Liver (tissue), 9 donors: Measurements from ENCODE around the gene LAMP2. TPM values are rescaled to one million over a fixed set of nuclear protein-coding genes. Genes with fewer than 3 reads are reported as not detected.
A peak's percentile ranks its signal among the peaks of the same experiment; 100 is the strongest.

ENCODE experiments used
- DNase-seq: peaks from one replicate; pipeline ENCODE4 v3.0.0-alpha.2; 2017; ENCODE audit warnings: low spot score
- H3K27ac ChIP-seq, 2 donors: one replicate each; pipeline ENCODE4 v1.7.0; 2013; ENCODE audit warnings: inconsistent platforms in 2 of 2, low read length in 2 of 2, control low read depth in 1 of 2, low read depth in 1 of 2, mild to moderate bottlenecking in 1 of 2
- H3K27me3 ChIP-seq, 4 donors: one replicate each; pipeline versions ENCODE4 v1.6.1 to v1.7.0; 2013; ENCODE audit warnings: low read length in 3 of 4, inconsistent platforms in 1 of 4, mild to moderate bottlenecking in 1 of 4, moderate library complexity in 1 of 4; ENCODE audit not compliant: control insufficient read depth in 4 of 4, insufficient read depth in 4 of 4
- H3K36me3 ChIP-seq, 4 donors: one replicate each; pipeline versions ENCODE4 v1.6.1 to v1.7.0; 2013; ENCODE audit warnings: low read length in 3 of 4, mild to moderate bottlenecking in 3 of 4, low read depth in 1 of 4, moderate library complexity in 1 of 4; ENCODE audit not compliant: control insufficient read depth in 4 of 4, insufficient read depth in 3 of 4
- H3K4me1 ChIP-seq, 4 donors: one replicate each; pipeline versions ENCODE4 v1.6.1 to v1.7.0; 2013; ENCODE audit warnings: low read length in 3 of 4, mild to moderate bottlenecking in 3 of 4, moderate library complexity in 1 of 4; ENCODE audit not compliant: control insufficient read depth in 4 of 4, insufficient read depth in 4 of 4
- H3K4me3 ChIP-seq, 3 donors: one replicate each; pipeline versions ENCODE4 v1.6.1 to v1.7.0; 2013; ENCODE audit warnings: low read length in 3 of 3, control low read depth in 1 of 3, low read depth in 1 of 3, mild to moderate bottlenecking in 1 of 3
- H3K9ac ChIP-seq, 2 donors: one replicate each; pipeline ENCODE4 v1.7.0; 2013; ENCODE audit warnings: low read length in 2 of 2, mild to moderate bottlenecking in 2 of 2, moderate library complexity in 2 of 2, control low read depth in 1 of 2, low read depth in 1 of 2
- H3K9me3 ChIP-seq, 4 donors: one replicate each; pipeline versions ENCODE4 v1.6.1 to v1.7.0; 2013; ENCODE audit warnings: low read length in 3 of 4; ENCODE audit not compliant: control insufficient read depth in 4 of 4
- FOXA1 ChIP-seq: IDR thresholded peaks from 2 replicates; pipeline ENCODE4 v1.6.1; 2016; ENCODE audit warnings: antibody characterized with exemption
- GABPA ChIP-seq, 2 donors: IDR thresholded peaks in 1 of 2; conservative IDR thresholded peaks in 1 of 2; 2 replicates each; pipeline ENCODE4 v1.6.1; 2016; ENCODE audit warnings: antibody characterized with exemption in 2 of 2, mild to moderate bottlenecking in 1 of 2, moderate library complexity in 1 of 2
- JUND ChIP-seq, 2 donors: IDR thresholded peaks; 2 replicates each; pipeline ENCODE4 v1.6.1; 2016; ENCODE audit warnings: antibody characterized with exemption in 2 of 2
- NR2F2 ChIP-seq: IDR thresholded peaks from 2 replicates; pipeline ENCODE4 v1.6.1; 2016; ENCODE audit warnings: antibody characterized with exemption
- RAD21 ChIP-seq, 2 donors: IDR thresholded peaks; 2 replicates each; pipeline ENCODE4 v1.6.1; 2016; ENCODE audit warnings: antibody characterized with exemption in 2 of 2, mild to moderate bottlenecking in 2 of 2
- SP1 ChIP-seq: IDR thresholded peaks from 2 replicates; pipeline ENCODE4 v1.6.1; 2018; ENCODE audit warnings: antibody characterized with exemption, mild to moderate bottlenecking
- WGBS: extraction: QIAGEN DNeasy Blood & Tissue Kit; methylation state at CpG from one replicate; pipeline ENCODE4 v1.1.7; 2013; 5-methylcytosine and 5-hydroxymethylcytosine counted together
- polyA plus RNA-seq, 2 donors: library from polyadenylated mRNA; stranded (reverse) in 1 of 2; unstranded in 1 of 2; fragments of 200-250 nt in 1 of 2; fragments of >200 nt in 1 of 2; fragmentation: Nextera tagmentation in 1 of 2; extraction: Ambion mirVana in 1 of 2; gene quantifications; one replicate each; pipeline versions ENCODE4 v1.2.1 to v1.2.3, GENCODE V29; 2013 to 2015
- total RNA-seq, 2 donors: library from RNA; depleted of rRNA; stranded (reverse); fragments of >200 nt; gene quantifications; one replicate each; pipeline ENCODE4 v1.2.3, GENCODE V29; 2014
- TF ChIP-seq, protein P1 (sequence below): IDR thresholded peaks from 2 replicates; pipeline ENCODE4 v1.6.1; 2016; ENCODE audit warnings: antibody characterized with exemption
- TF ChIP-seq, protein P2 (sequence below): fragments of 150-350 bp; IDR thresholded peaks from 2 replicates; pipeline ENCODE4 v1.5.1; 2017; ENCODE audit warnings: improper control_type of control experiment, low read depth, low read length; ENCODE audit not compliant: missing input control
- TF ChIP-seq, protein P3 (sequence below): IDR thresholded peaks from 2 replicates; pipeline ENCODE4 v1.6.1; 2016; ENCODE audit warnings: antibody characterized with exemption
- donor health status: healthy.
- donor health status: healthy.
- donor health status: healthy.
- donor health status: healthy.
- donor health status: healthy.

Gene LAMP2
- total and polyA plus RNA-seq, 4 donors: 80.0 to 140 (median 119) TPM

DNA sequence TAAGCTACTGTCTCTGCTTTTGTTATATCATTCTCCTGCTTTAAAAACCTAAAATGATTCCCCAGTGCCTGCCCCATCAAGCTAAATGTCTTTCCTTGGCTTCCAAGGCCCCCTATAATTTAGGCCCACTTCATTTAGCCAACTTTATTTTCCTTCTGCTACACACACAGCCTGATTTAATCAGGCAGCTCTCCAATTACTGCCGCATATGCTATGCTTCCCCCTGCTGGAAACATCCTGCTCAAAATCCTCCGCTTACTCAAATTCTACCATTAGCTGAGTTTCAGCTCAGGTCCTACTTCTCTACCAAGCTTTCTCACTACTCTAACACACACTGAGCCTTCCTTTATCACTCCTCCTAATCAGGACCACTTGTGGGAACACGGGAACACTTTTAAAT lies 17.0 kb downstream of the LAMP2 start:
- TF ChIP-seq, protein P1, sequence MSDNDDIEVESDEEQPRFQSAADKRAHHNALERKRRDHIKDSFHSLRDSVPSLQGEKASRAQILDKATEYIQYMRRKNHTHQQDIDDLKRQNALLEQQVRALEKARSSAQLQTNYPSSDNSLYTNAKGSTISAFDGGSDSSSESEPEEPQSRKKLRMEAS: no peak
- TF ChIP-seq, protein P2, sequence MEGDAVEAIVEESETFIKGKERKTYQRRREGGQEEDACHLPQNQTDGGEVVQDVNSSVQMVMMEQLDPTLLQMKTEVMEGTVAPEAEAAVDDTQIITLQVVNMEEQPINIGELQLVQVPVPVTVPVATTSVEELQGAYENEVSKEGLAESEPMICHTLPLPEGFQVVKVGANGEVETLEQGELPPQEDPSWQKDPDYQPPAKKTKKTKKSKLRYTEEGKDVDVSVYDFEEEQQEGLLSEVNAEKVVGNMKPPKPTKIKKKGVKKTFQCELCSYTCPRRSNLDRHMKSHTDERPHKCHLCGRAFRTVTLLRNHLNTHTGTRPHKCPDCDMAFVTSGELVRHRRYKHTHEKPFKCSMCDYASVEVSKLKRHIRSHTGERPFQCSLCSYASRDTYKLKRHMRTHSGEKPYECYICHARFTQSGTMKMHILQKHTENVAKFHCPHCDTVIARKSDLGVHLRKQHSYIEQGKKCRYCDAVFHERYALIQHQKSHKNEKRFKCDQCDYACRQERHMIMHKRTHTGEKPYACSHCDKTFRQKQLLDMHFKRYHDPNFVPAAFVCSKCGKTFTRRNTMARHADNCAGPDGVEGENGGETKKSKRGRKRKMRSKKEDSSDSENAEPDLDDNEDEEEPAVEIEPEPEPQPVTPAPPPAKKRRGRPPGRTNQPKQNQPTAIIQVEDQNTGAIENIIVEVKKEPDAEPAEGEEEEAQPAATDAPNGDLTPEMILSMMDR: peak; percentile 27
- TF ChIP-seq, protein P3, sequence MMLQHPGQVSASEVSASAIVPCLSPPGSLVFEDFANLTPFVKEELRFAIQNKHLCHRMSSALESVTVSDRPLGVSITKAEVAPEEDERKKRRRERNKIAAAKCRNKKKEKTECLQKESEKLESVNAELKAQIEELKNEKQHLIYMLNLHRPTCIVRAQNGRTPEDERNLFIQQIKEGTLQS: no peak
- TF ChIP-seq RAD21 (IDR thresholded peaks at IDR 0.05): peak; percentile 47 to 68
- Histone ChIP-seq H3K27ac (no peak overlapping the region), H3K27me3 (no peaks in the 10 kb centered on the region), H3K9ac (no peak overlapping the region), H3K9me3 (no peaks in the 10 kb centered on the region), H3K4me1 (no peaks in the 10 kb centered on the region), H3K36me3 (peaks cover 0 to 5% (median 5%) of the 10 kb centered on the region in 4 donors), H3K4me3 (no peak overlapping the region)
- DNase-seq: no peak
- WGBS: 45% methylated on average over 3 of the region's 3 CpGs

DNA sequence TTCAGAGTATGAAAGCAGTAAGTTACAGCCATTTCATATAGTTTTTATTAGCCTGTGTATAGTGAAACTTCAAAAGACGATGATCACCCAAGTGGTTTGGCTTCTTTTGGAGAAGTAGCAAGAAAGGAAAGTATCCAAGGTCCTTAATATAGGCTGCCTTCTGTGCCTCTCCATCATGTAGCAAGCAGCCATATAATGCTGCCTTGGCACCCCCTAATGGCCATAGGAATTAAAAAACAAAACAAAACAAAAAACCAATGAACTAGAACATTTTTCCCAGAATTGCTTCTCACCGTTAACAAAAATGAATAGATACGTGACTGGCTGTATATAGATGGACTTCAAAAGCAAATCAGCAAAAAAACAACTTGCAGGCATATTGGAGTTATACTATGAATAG lies 18.9 kb downstream of the LAMP2 start:
- 77% methylated on average over 3 of the region's 3 CpGs for WGBS
- no peak overlapping the region for H3K27ac ChIP-seq
- no peaks in the 10 kb centered on the region for H3K9me3 ChIP-seq
- no peaks in the 10 kb centered on the region for H3K27me3 ChIP-seq
- TF ChIP-seq FOXA1 (no peak), RAD21 (IDR thresholded peaks at IDR 0.05) (peak; percentile 17 to 40), NR2F2 (no peak), JUND (IDR thresholded peaks at IDR 0.05) (no peak)
- TF ChIP-seq, protein P1: no peak
- TF ChIP-seq, protein P2: no peak
- H3K4me3 ChIP-seq: no peak overlapping the region
- no peak overlapping the region for H3K9ac ChIP-seq
- no peak for DNase-seq
- H3K4me1 ChIP-seq: no peaks in the 10 kb centered on the region
- H3K36me3 ChIP-seq: peaks cover 0 to 12% (median 5%) of the 10 kb centered on the region in 4 donors

DNA sequence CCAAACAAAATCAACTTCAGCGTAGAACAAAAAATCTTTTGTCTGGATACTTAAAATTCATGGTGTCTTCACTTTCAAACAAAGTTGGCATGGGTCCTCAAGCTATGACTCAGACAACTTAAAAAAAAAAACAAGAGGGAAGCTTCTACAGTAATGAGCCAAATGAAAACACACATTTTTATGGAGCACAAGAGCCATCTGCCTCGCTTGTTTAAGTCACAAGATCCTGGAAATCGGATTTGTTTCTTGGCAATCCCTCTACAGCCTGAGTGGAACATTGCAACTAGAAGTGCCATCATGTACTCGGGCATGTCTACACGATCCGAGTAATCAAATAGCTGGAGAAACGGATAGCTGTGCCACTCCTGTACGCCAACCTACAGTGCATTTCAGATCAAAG lies 22.6 kb downstream of the LAMP2 start:
- Histone ChIP-seq H3K27me3 (no peaks in the 10 kb centered on the region), H3K9ac (no peak overlapping the region), H3K4me3 (no peak overlapping the region), H3K9me3 (no peaks in the 10 kb centered on the region), H3K36me3 (peaks cover 1 to 13% (median 11%) of the 10 kb centered on the region in 4 donors), H3K4me1 (no peaks in the 10 kb centered on the region), H3K27ac (no peak overlapping the region)
- no peak for DNase-seq
- no peak for TF ChIP-seq SP1
- TF ChIP-seq GABPA (IDR thresholded peaks at IDR 0.05 in 1 of 2, conservative IDR thresholded peaks at IDR 0.05 in 1 of 2): no peak
- 51% methylated on average over 8 of the region's 8 CpGs for WGBS
